Activated CD4-positive, alpha-beta T cell treated with anti-CD3 and anti-CD28 coated beads for 36 hours (primary cell): ENCODE results near the gene RAB30. TPM values are rescaled to one million over a fixed set of nuclear protein-coding genes. Genes with fewer than 3 reads are reported as not detected.
"Not testable (repeated sequence)": the region's sequence is repeated elsewhere in the genome, so short reads cannot be mapped to it uniquely, and the experiment has no call there.

Experiments used
- ATAC-seq: fragments of 200-7000 bp; cut with Tn5 transposase; one replicate; pipeline ENCODE4 v1.10.0; 2021; ENCODE audit warnings: mild to moderate bottlenecking, moderate library complexity
- CTCF ChIA-PET: fragments of 350-600 bp; sonication (Branson Sonifier 250); formaldehyde crosslinking; loops from one replicate; lab custom pipeline; 2021; ENCODE audit warnings: antibody characterized with exemption; lab: Charles Lee
- POLR2A ChIA-PET: fragments of 350-600 bp; sonication (Branson Sonifier 250); formaldehyde crosslinking; loops from one replicate; lab custom pipeline; 2021; ENCODE audit warnings: antibody characterized with exemption, inconsistent platforms; lab: Charles Lee
- DNase-seq: peaks from one replicate; pipeline ENCODE4 v3.0.0-alpha.2; 2020
- H3K27ac Mint-ChIP-seq: one replicate; pipeline ENCODE4 v1.8.0; 2021; ENCODE audit warnings: mixed read lengths
- H3K27me3 Mint-ChIP-seq: one replicate; pipeline ENCODE4 v1.8.0; 2021; ENCODE audit warnings: mixed read lengths
- H3K36me3 Mint-ChIP-seq: one replicate; pipeline ENCODE4 v1.8.0; 2021; ENCODE audit warnings: low read depth, mixed read lengths
- H3K4me1 Mint-ChIP-seq: one replicate; pipeline ENCODE4 v1.8.0; 2021; ENCODE audit warnings: mixed read lengths
- H3K4me3 Mint-ChIP-seq: one replicate; pipeline ENCODE4 v1.8.0; 2021; ENCODE audit warnings: mild to moderate bottlenecking, moderate library complexity, mixed read lengths
- H3K9me3 Mint-ChIP-seq: one replicate; pipeline ENCODE4 v1.8.0; 2021; ENCODE audit warnings: low read depth, mixed read lengths
- intact Hi-C, 2 experiments: fragments of 100-400 bp; cut with DNase I in 1 of 2; cut with micrococcal nuclease in 1 of 2; formaldehyde crosslinking; loops; one replicate each; pipeline versions ENCODE4 v1.14.2 to v1.15.1; 2022 to 2024; cut with DNase I, micrococcal nuclease
- total RNA-seq, 2 experiments: library from RNA; stranded (reverse); gene quantifications; one replicate each; pipeline ENCODE4 v1.2.3, GENCODE V29; 2021

The RAB30 gene
- total RNA-seq, 2 experiments from 2014 or later, result 11.4 to 13.2 TPM

GRCh38 chr11:82945682-82946081 lies 126.0 kb downstream of the RAB30 start:
- Mint-ChIP-seq H3K4me3 (no peak overlapping the region), H3K4me1 (peaks cover 3% of the 10 kb centered on the region), H3K27ac (no peak overlapping the region), H3K9me3 (peaks cover 7% of the 10 kb centered on the region), H3K36me3 (peaks cover 4% of the 10 kb centered on the region), H3K27me3 (no peaks in the 10 kb centered on the region)
- ATAC-seq, result no peak
- POLR2A ChIA-PET, result no interaction called here
- no peak for DNase-seq
- intact Hi-C loops, result no loop called here
- CTCF ChIA-PET, result interaction anchor here (0.9 to 2.0 kb wide), 3 partner anchors 17 to 119 kb away, joined by 4 to 5 read pairs (median 5); no protein-coding TSS in a partner anchor

DNA sequence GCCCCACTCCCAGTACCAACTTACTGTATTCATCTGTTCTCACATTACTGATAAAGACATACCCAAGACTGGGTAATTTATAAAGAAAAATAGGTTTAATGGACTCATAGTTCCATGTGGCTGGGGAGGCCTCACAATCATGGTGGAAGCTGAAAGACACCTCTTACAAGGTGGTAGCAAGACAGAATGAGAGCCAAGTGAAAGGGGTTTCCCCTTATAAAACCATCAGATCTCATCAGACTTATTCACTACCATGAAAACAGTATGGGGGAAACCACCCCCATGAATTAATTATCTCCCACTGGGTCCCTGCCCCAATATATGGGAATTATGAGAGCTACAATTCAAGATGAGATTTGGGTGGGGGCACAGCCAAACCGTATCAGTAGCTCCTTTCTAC lies 126.7 kb downstream of the RAB30 start:
- H3K9me3 Mint-ChIP-seq, H3K36me3 Mint-ChIP-seq, H3K27me3 Mint-ChIP-seq, intact Hi-C loops, DNase-seq, POLR2A ChIA-PET, H3K4me3 Mint-ChIP-seq, H3K27ac Mint-ChIP-seq, H3K4me1 Mint-ChIP-seq: not testable (repeated sequence)
- CTCF ChIA-PET, result interaction anchor here (2.0 kb wide), 1 partner anchor 18 kb away, joined by 5 read pairs; no protein-coding TSS in a partner anchor
- ATAC-seq, result peak; percentile 23

DNA sequence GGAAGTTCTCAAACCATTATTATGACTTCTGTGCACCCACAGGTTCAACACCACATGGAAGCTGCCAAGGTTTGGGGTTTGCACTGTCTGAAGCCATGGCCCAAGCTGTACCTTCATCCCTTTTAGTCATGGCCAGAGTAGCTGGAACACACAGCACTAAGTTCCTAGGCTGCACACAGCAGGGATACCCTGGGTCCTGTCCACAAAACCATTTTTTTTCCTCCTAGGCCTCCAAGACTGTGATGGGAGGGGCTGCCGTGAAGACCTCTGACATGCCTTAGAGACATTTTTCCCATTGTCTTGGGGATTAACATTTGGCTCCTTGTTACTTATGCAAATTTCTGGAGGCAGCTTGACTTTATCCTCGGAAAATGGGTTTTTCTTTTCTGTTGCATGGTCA lies 127.5 kb downstream of the RAB30 start:
- intact Hi-C loops, result no loop called here
- H3K9me3 Mint-ChIP-seq, result peaks cover 10% of the 10 kb centered on the region
- H3K27me3 Mint-ChIP-seq, result no peaks in the 10 kb centered on the region
- POLR2A ChIA-PET, result no interaction called here
- no peak overlapping the region for H3K27ac Mint-ChIP-seq
- CTCF ChIA-PET, result interaction anchor here (0.6 kb wide), 1 partner anchor 48 kb away, joined by 3 read pairs; no protein-coding TSS in a partner anchor
- DNase-seq, result no peak
- ATAC-seq, result no peak
- peaks cover 3% of the 10 kb centered on the region for H3K4me1 Mint-ChIP-seq
- no peak overlapping the region for H3K4me3 Mint-ChIP-seq
- H3K36me3 Mint-ChIP-seq, result peaks cover 4% of the 10 kb centered on the region

GRCh38 chr11:82943430-82943829 lies 128.3 kb downstream of the RAB30 start:
- H3K36me3 Mint-ChIP-seq, result not testable (repeated sequence)
- POLR2A ChIA-PET, result interaction anchor here (0.6 kb wide), 1 partner anchor 19 kb away, joined by 3 read pairs; no protein-coding TSS in a partner anchor

DNA sequence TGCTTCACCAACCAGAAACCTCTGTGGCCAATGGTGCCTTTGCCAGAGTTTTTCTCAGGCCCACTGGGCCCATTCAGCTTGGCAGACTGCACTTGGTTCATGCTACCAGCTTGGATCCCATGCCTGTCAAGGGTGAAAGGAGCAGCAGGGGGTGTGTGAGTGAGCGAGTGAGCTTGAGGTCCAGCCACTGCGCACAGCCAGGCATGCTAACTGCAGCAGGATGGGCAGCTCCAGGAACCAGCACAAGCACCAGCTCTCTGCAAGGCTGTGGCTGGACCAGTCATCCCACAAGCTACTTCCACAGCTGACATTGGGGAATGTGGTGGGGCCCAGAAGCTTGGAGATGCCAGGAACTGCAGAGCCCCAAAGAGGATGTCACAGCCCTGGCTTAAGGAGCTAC lies 129.3 kb downstream of the RAB30 start:
- Mint-ChIP-seq H3K9me3 (peaks cover 10% of the 10 kb centered on the region), H3K4me3 (no peak overlapping the region), H3K27ac (no peak overlapping the region), H3K36me3 (peaks cover 4% of the 10 kb centered on the region), H3K4me1 (peaks cover 3% of the 10 kb centered on the region), H3K27me3 (no peaks in the 10 kb centered on the region)
- CTCF ChIA-PET, result interaction anchor here (0.7 to 1.3 kb wide), 4 partner anchors 13 to 306 kb away, joined by 3 read pairs; no protein-coding TSS in a partner anchor
- intact Hi-C loops, result no loop called here
- DNase-seq, result no peak
- ATAC-seq, result no peak
- POLR2A ChIA-PET, result interaction anchor here (0.7 kb wide), 1 partner anchor 122 kb away, joined by 9 read pairs; no protein-coding TSS in a partner anchor

More at GRCh38 chr11:82943430-82943829, 128.3 kb downstream of the RAB30 start:
- H3K9me3 Mint-ChIP-seq, H3K27ac Mint-ChIP-seq, H3K27me3 Mint-ChIP-seq, H3K4me3 Mint-ChIP-seq, H3K4me1 Mint-ChIP-seq, intact Hi-C loops, DNase-seq, ATAC-seq: not testable (repeated sequence)
- CTCF ChIA-PET, result interaction anchor here (1.1 kb wide), 1 partner anchor 12 kb away, joined by 3 read pairs; no protein-coding TSS in a partner anchor

GRCh38 chr11:82939456-82939855 lies 132.2 kb downstream of the RAB30 start:
- Mint-ChIP-seq H3K9me3 (peaks cover 10% of the 10 kb centered on the region), H3K36me3 (peaks cover 15% of the 10 kb centered on the region), H3K4me1 (no peaks in the 10 kb centered on the region), H3K4me3 (no peak overlapping the region), H3K27ac (no peak overlapping the region), H3K27me3 (no peaks in the 10 kb centered on the region)
- CTCF ChIA-PET, result interaction anchor here (0.8 to 3.5 kb wide), 2 partner anchors 13 to 14 kb away, joined by 3 to 11 read pairs; no protein-coding TSS in a partner anchor
- POLR2A ChIA-PET, result no interaction called here
- intact Hi-C loops, result no loop called here
- no peak for DNase-seq
- ATAC-seq, result no peak

DNA sequence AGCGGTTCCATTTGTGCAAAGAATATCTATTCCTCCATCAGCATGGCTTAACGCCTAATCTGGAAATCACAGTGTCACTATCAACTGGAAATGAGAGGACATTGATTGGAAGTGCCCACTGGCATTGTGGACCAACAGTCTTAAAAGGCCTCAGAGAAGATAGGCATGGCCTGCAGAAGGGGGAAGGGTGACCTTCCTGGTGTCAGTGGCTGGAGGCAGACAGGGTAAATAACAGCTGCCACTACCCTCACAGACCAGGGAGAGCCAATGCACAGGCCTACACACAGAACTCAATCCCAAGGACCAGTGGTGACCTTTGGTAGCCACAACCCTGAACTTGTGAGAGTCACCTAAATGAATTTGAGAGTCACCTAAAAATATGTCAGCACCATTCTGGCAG lies 134.1 kb downstream of the RAB30 start:
- ChIA-PET CTCF (interaction anchor here (3.5 kb wide), 1 partner anchor 11 kb away, joined by 11 read pairs; no protein-coding TSS in a partner anchor), POLR2A (no interaction called here)
- DNase-seq (no peak), ATAC-seq (no peak)
- no peak overlapping the region for H3K27ac Mint-ChIP-seq
- peaks cover 10% of the 10 kb centered on the region for H3K9me3 Mint-ChIP-seq
- intact Hi-C loops, result no loop called here
- no peak overlapping the region for H3K4me3 Mint-ChIP-seq
- H3K4me1 Mint-ChIP-seq, result peaks cover 8% of the 10 kb centered on the region
- peaks cover 31% of the 10 kb centered on the region for H3K36me3 Mint-ChIP-seq
- no peaks in the 10 kb centered on the region for H3K27me3 Mint-ChIP-seq

- H3K4me3 Mint-ChIP-seq, result no peak overlapping the region
- H3K4me1 Mint-ChIP-seq, result peaks cover 20% of the 10 kb centered on the region
- no peaks in the 10 kb centered on the region for H3K27me3 Mint-ChIP-seq
- H3K9me3 Mint-ChIP-seq, result peaks cover 6% of the 10 kb centered on the region
- ATAC-seq (no peak), DNase-seq (no peak)
- intact Hi-C loops, result no loop called here
- ChIA-PET POLR2A (no interaction called here), CTCF (interaction anchor here (3.5 kb wide), 1 partner anchor 9 kb away, joined by 11 read pairs; no protein-coding TSS in a partner anchor)
- peaks cover 40% of the 10 kb centered on the region for H3K36me3 Mint-ChIP-seq
- no peak overlapping the region for H3K27ac Mint-ChIP-seq
Observed at GRCh38 chr11:82936261-82936660, 135.4 kb downstream of the RAB30 start.

- ATAC-seq (no peak), DNase-seq (no peak)
- Mint-ChIP-seq H3K36me3 (peaks cover 53% of the 10 kb centered on the region), H3K9me3 (no peaks in the 10 kb centered on the region), H3K4me1 (peaks cover 21% of the 10 kb centered on the region), H3K4me3 (no peak overlapping the region), H3K27me3 (no peaks in the 10 kb centered on the region), H3K27ac (no peak overlapping the region)
- POLR2A ChIA-PET, result no interaction called here
- CTCF ChIA-PET, result no interaction called here
- intact Hi-C loops, result no loop called here
Observed at GRCh38 chr11:82932564-82932963, 139.1 kb downstream of the RAB30 start.

- no peak overlapping the region for H3K27ac Mint-ChIP-seq
- intact Hi-C loops, result no loop called here
- H3K36me3 Mint-ChIP-seq, result peaks cover 52% of the 10 kb centered on the region
- peaks cover 26% of the 10 kb centered on the region for H3K4me1 Mint-ChIP-seq
- ATAC-seq (no peak), DNase-seq (no peak)
- POLR2A ChIA-PET, result no interaction called here
- H3K4me3 Mint-ChIP-seq, result no peak overlapping the region
- no peaks in the 10 kb centered on the region for H3K9me3 Mint-ChIP-seq
- CTCF ChIA-PET, result interaction anchor here (0.6 to 2.0 kb wide), 4 partner anchors 26 to 196 kb away, joined by 3 to 11 read pairs (median 4); no protein-coding TSS in a partner anchor
- H3K27me3 Mint-ChIP-seq, result no peaks in the 10 kb centered on the region
Observed at GRCh38 chr11:82930734-82931133, 141.0 kb downstream of the RAB30 start.

DNA sequence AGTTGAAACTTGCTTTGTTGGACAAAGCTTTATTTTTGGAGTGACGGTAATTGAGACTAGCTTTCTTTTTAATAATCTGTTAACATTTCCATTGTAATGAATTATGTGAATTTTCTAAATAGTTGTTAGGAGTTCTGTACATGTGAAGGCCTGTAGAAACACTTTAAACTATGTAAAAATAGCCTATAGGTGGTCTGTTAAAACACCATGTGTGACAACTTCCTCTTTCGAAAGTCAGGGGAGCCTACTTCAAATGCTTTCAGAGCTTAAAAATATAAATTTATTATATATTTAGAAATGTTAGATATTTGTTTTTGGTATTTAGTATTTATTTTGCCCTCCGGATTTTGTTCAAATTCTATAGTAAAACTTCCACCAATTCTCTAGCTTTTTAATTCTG lies 141.5 kb downstream of the RAB30 start:
- Mint-ChIP-seq H3K36me3 (peaks cover 51% of the 10 kb centered on the region), H3K9me3 (no peaks in the 10 kb centered on the region), H3K4me1 (peaks cover 26% of the 10 kb centered on the region), H3K27ac (no peak overlapping the region), H3K4me3 (no peak overlapping the region), H3K27me3 (no peaks in the 10 kb centered on the region)
- CTCF ChIA-PET, result interaction anchor here (0.6 to 2.0 kb wide), 5 partner anchors 62 to 320 kb away, joined by 3 to 11 read pairs (median 4); no protein-coding TSS in a partner anchor
- ATAC-seq (no peak), DNase-seq (no peak)
- intact Hi-C loops, result no loop called here
- POLR2A ChIA-PET, result no interaction called here

DNA sequence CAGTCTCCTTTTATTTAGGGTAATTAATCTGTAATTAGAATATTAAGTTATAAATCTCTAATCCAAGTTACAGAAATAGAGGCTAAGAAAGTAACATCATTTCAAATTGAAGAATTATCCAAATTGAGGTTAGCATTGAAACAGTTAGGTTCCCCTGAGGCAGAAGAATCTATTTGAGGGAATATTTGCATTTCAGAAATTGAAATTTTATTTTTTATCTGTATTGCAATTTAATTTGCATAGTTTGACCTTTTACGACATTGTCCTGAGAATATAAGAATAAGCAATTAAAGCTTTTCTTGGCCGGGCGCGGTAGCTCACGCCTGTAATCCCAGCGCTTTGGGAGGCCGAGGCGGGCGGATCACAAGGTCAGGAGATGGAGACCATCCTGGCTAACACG lies 142.6 kb downstream of the RAB30 start:
- Mint-ChIP-seq H3K27me3 (no peaks in the 10 kb centered on the region), H3K9me3 (no peaks in the 10 kb centered on the region), H3K4me1 (peaks cover 26% of the 10 kb centered on the region), H3K4me3 (no peak overlapping the region), H3K27ac (no peak overlapping the region), H3K36me3 (peaks cover 48% of the 10 kb centered on the region)
- intact Hi-C loops, result loop anchor here in 1 of 2 experiments (10.0 kb wide), 1 partner anchor 64 kb away; no protein-coding TSS in a partner anchor
- DNase-seq, result no peak
- ChIA-PET POLR2A (no interaction called here), CTCF (interaction anchor here (0.7 kb wide), 1 partner anchor 34 kb away, joined by 3 read pairs; no protein-coding TSS in a partner anchor)
- no peak for ATAC-seq
